H1 (cell line): Measurements from ENCODE around the gene PTPRF. TPM values are rescaled to one million over a fixed set of nuclear protein-coding genes. Genes with fewer than 3 reads are reported as not detected.

Experiments used
- CTCF ChIA-PET: fragments of 300-600 bp; sonication (Branson Sonifier 250); formaldehyde crosslinking; loops from one replicate; lab custom pipeline; 2021; ENCODE audit not compliant: partially characterized antibody; lab: Charles Lee
- POLR2A ChIA-PET: fragments of 300-600 bp; sonication (Branson Sonifier 250); formaldehyde crosslinking; loops from one replicate; lab custom pipeline; 2021; ENCODE audit warnings: inconsistent platforms; ENCODE audit not compliant: partially characterized antibody; lab: Charles Lee
- DNase-seq, 2 experiments: peaks; one replicate each; pipeline versions ENCODE4 v3.0.0 to v3.0.0-alpha.2; 2010 to 2022; ENCODE audit warnings: low spot score in 2 of 2, low read depth in 1 of 2, mixed read lengths in 1 of 2
- FAIRE-seq: peaks from 2 replicates; lab custom pipeline; 2011; peaks lifted over from hg19 to GRCh38; lab: Jason Lieb, UNC
- H2AFZ ChIP-seq: 2 replicates; pipeline ENCODE4 v1.8.1; 2012; ENCODE audit warnings: low read length, inconsistent platforms
- H2AK5ac ChIP-seq: 2 replicates; pipeline ENCODE4 v1.6.1; 2013; ENCODE audit warnings: low read depth, low read length
- H2BK120ac ChIP-seq: replicated peaks from 2 replicates; pipeline ENCODE3; 2013; ENCODE audit warnings: low read depth, low read length, inconsistent platforms
- H2BK12ac ChIP-seq: 2 replicates; pipeline ENCODE4 v1.6.1; 2013; ENCODE audit warnings: low read depth, low read length
- H2BK15ac ChIP-seq: 2 replicates; pipeline ENCODE4 v1.6.1; 2013; ENCODE audit warnings: low read length
- H2BK20ac ChIP-seq: 2 replicates; pipeline ENCODE4 v1.6.1; 2013; ENCODE audit warnings: low read length
- H2BK5ac ChIP-seq: 2 replicates; pipeline ENCODE4 v1.6.1; 2013; ENCODE audit warnings: low read depth, low read length
- H3K14ac ChIP-seq: 2 replicates; pipeline ENCODE4 v1.6.1; 2013; ENCODE audit warnings: inconsistent platforms; ENCODE audit not compliant: insufficient read length
- H3K18ac ChIP-seq: 2 replicates; pipeline ENCODE4 v1.6.1; 2013; ENCODE audit warnings: low read length; ENCODE audit errors: extremely low read depth
- H3K23ac ChIP-seq: 2 replicates; pipeline ENCODE4 v1.6.1; 2013; ENCODE audit warnings: inconsistent platforms; ENCODE audit not compliant: insufficient read length
- H3K23me2 ChIP-seq: 2 replicates; pipeline ENCODE4 v1.6.1; 2013; ENCODE audit warnings: low read depth, low read length
- H3K27ac ChIP-seq: 2 replicates; pipeline ENCODE4 v1.6.1; 2011; ENCODE audit warnings: low read depth, low read length, inconsistent platforms
- H3K27me3 ChIP-seq, 4 experiments: replicated peaks in 1 of 4; 1 replicate in 1 of 4; 2 replicates in 3 of 4; pipeline versions ENCODE4 v1.6.1 to v1.8.1; 2011 to 2013; ENCODE audit warnings: low read length in 3 of 4, mild to moderate bottlenecking in 3 of 4, inconsistent platforms in 2 of 4, mixed read lengths in 2 of 4, moderate library complexity in 1 of 4; ENCODE audit not compliant: control insufficient read depth in 3 of 4, insufficient read depth in 3 of 4; ENCODE audit errors: extremely low read depth in 1 of 4
- H3K36me3 ChIP-seq, 4 experiments: 2 replicates each; pipeline versions ENCODE4 v1.6.1 to v1.8.1; 2011 to 2013; ENCODE audit warnings: mild to moderate bottlenecking in 4 of 4, low read length in 3 of 4, moderate library complexity in 2 of 4, control low read depth in 1 of 4, inconsistent platforms in 1 of 4; ENCODE audit not compliant: insufficient read depth in 4 of 4, control insufficient read depth in 2 of 4
- H3K4ac ChIP-seq: replicated peaks from 2 replicates; pipeline ENCODE3; 2013; ENCODE audit warnings: low read length, low read depth, mixed read lengths, inconsistent platforms; ENCODE audit not compliant: insufficient read length
- H3K4me1 ChIP-seq, 4 experiments: replicated peaks in 1 of 4; 1 replicate in 1 of 4; 2 replicates in 3 of 4; pipeline versions ENCODE4 v1.6.1 to v1.8.1; 2011 to 2013; ENCODE audit warnings: low read length in 3 of 4, inconsistent platforms in 2 of 4, mixed read lengths in 1 of 4; ENCODE audit not compliant: insufficient read depth in 4 of 4, control insufficient read depth in 3 of 4
- H3K4me2 ChIP-seq, 2 experiments: 2 replicates each; pipeline versions ENCODE4 v1.6.1 to v1.8.1; 2011 to 2013; ENCODE audit warnings: low read depth in 2 of 2, low read length in 2 of 2, control low read depth in 1 of 2, inconsistent platforms in 1 of 2, mild to moderate bottlenecking in 1 of 2; ENCODE audit not compliant: insufficient read depth in 1 of 2
- H3K4me3 ChIP-seq, 4 experiments: fragments of 200-600, 300-600 bp in 1 of 4; sonication (generic), shearing (Covaris generic), sonication (Bioruptor Twin) in 1 of 4; 2 replicates each; pipeline versions ENCODE4 v1.5.1 to v1.8.1; 2011 to 2016; ENCODE audit warnings: low read length in 4 of 4, low read depth in 3 of 4, control low read depth in 2 of 4, inconsistent platforms in 2 of 4, mild to moderate bottlenecking in 2 of 4, mixed read lengths in 1 of 4, moderate library complexity in 1 of 4; ENCODE audit not compliant: insufficient read depth in 2 of 4; ENCODE audit errors: extremely low read depth in 1 of 4
- H3K56ac ChIP-seq: replicated peaks from 2 replicates; pipeline ENCODE3; 2013; ENCODE audit warnings: low read depth, mild to moderate bottlenecking, mixed read lengths, low read length, inconsistent platforms; ENCODE audit not compliant: insufficient read length
- H3K79me1 ChIP-seq: 2 replicates; pipeline ENCODE4 v1.6.1; 2013; ENCODE audit warnings: low read depth, low read length, control low read depth
- H3K79me2 ChIP-seq, 2 experiments: 2 replicates each; pipeline versions ENCODE4 v1.6.1 to v1.8.1; 2012 to 2013; ENCODE audit warnings: low read length in 2 of 2, mild to moderate bottlenecking in 2 of 2, inconsistent platforms in 1 of 2; ENCODE audit not compliant: insufficient read depth in 2 of 2, control insufficient read depth in 1 of 2
- H3K9ac ChIP-seq, 4 experiments: replicated peaks in 1 of 4; 1 replicate in 1 of 4; 2 replicates in 3 of 4; pipeline versions ENCODE4 v1.6.1 to v1.8.1; 2011 to 2013; ENCODE audit warnings: low read depth in 3 of 4, low read length in 3 of 4, control low read depth in 2 of 4, mild to moderate bottlenecking in 2 of 4, moderate library complexity in 2 of 4, inconsistent platforms in 1 of 4; ENCODE audit errors: extremely low read depth in 1 of 4
- H3K9me3 ChIP-seq, 2 experiments: 2 replicates each; pipeline versions ENCODE4 v1.6.1 to v1.8.1; 2012 to 2013; ENCODE audit warnings: mild to moderate bottlenecking in 2 of 2, moderate library complexity in 2 of 2, control low read depth in 1 of 2, inconsistent platforms in 1 of 2, low read depth in 1 of 2, low read length in 1 of 2, mixed read lengths in 1 of 2; ENCODE audit not compliant: insufficient read depth in 2 of 2
- H4K20me1 ChIP-seq, 2 experiments: replicated peaks in 1 of 2; 2 replicates each; pipeline versions ENCODE3 to v1.8.1; 2011 to 2013; ENCODE audit warnings: inconsistent platforms in 2 of 2, low read length in 2 of 2, mild to moderate bottlenecking in 1 of 2; ENCODE audit not compliant: insufficient read depth in 2 of 2, control insufficient read depth in 1 of 2
- H4K5ac ChIP-seq: 2 replicates; pipeline ENCODE4 v1.6.1; 2013; ENCODE audit warnings: low read length, low read depth, mixed read lengths, inconsistent platforms; ENCODE audit not compliant: insufficient read length
- H4K8ac ChIP-seq: 2 replicates; pipeline ENCODE4 v1.8.0; 2013; ENCODE audit warnings: mild to moderate bottlenecking, moderate library complexity, low read length, inconsistent platforms; ENCODE audit not compliant: insufficient read depth; ENCODE audit errors: extremely low read depth
- H4K91ac ChIP-seq: replicated peaks from 2 replicates; pipeline ENCODE3; 2013; ENCODE audit warnings: low read length, mixed read lengths, inconsistent platforms; ENCODE audit not compliant: insufficient read length
- BCL11A ChIP-seq, 2 experiments: IDR thresholded peaks; one replicate each; pipeline ENCODE4 v1.6.1; 2011; ENCODE audit warnings: low read depth in 2 of 2, low read length in 2 of 2, mild to moderate bottlenecking in 2 of 2
- BRCA1 ChIP-seq: IDR thresholded peaks from 2 replicates; pipeline ENCODE4 v1.6.1; 2012; ENCODE audit warnings: low read depth, low read length, improper control_type of control experiment
- CHD1 ChIP-seq: IDR thresholded peaks from 2 replicates; pipeline ENCODE4 v1.6.1; 2012; ENCODE audit warnings: low read depth, low read length, improper control_type of control experiment
- E2F6 ChIP-seq: IDR thresholded peaks from 2 replicates; pipeline ENCODE4 v1.6.1; 2012; ENCODE audit warnings: inconsistent platforms
- EP300 ChIP-seq, 2 experiments: IDR thresholded peaks; 1 replicate in 1 of 2; 2 replicates in 1 of 2; pipeline ENCODE4 v1.6.1; 2011 to 2012; ENCODE audit warnings: low read depth in 2 of 2, low read length in 2 of 2, mild to moderate bottlenecking in 2 of 2, borderline replicate concordance in 1 of 2, inconsistent platforms in 1 of 2, moderate library complexity in 1 of 2
- HDAC6 ChIP-seq: IDR thresholded peaks from one replicate; pipeline ENCODE4 v1.7.1; 2012; ENCODE audit warnings: low read depth, mild to moderate bottlenecking, inconsistent platforms, low read length, moderate library complexity
- JUND ChIP-seq: IDR thresholded peaks from 2 replicates; pipeline ENCODE4 v1.6.1; 2011; ENCODE audit warnings: mild to moderate bottlenecking, improper control_type of control experiment, low read length
- KDM5A ChIP-seq: fragments of 200-600 bp; IDR thresholded peaks from 2 replicates; pipeline ENCODE4 v1.7.1; 2012; ENCODE audit warnings: mild to moderate bottlenecking, low read length, inconsistent platforms, mixed read lengths
- NRF1 ChIP-seq: IDR thresholded peaks from 2 replicates; pipeline ENCODE4 v1.6.1; 2011; ENCODE audit warnings: mild to moderate bottlenecking, low read depth, low read length, improper control_type of control experiment
- PHF8 ChIP-seq: fragments of 200-600 bp; sonication (generic); conservative IDR thresholded peaks from 2 replicates; pipeline ENCODE4 v1.7.1; 2012; ENCODE audit warnings: low read depth, mild to moderate bottlenecking, inconsistent platforms, low read length, moderate library complexity
- POLR2AphosphoS5 ChIP-seq: IDR thresholded peaks from 2 replicates; pipeline ENCODE4 v1.6.1; 2011; ENCODE audit warnings: low read depth, low read length
- RNF2 ChIP-seq: fragments of 200-900, 300-1000 bp; sonication (generic); IDR thresholded peaks from 2 replicates; pipeline ENCODE4 v1.7.1; 2016; ENCODE audit warnings: borderline replicate concordance, low read depth, mild to moderate bottlenecking, antibody characterized with exemption, low read length; ENCODE audit not compliant: poor library complexity, severe bottlenecking; ENCODE audit errors: missing control alignments
- SP1 ChIP-seq: IDR thresholded peaks from 2 replicates; pipeline ENCODE4 v1.6.1; 2011; ENCODE audit warnings: low read depth, low read length
- ZNF274 ChIP-seq: IDR thresholded peaks from 2 replicates; pipeline ENCODE4 v1.7.0; 2012; ENCODE audit warnings: low read length, borderline replicate concordance; ENCODE audit errors: extremely low read depth
- WGBS, 2 experiments: shearing (Covaris generic) in 1 of 2; methylation state at CpG; one replicate each; pipeline versions ENCODE4 v1.1.6 to v1.1.7; 2013 to 2015; ENCODE audit warnings: low lambda C conversion rate in 2 of 2, mixed read lengths in 2 of 2, inconsistent platforms in 1 of 2, low coverage in 1 of 2, missing lambda C conversion rate in 1 of 2; ENCODE audit not compliant: insufficient replicate concordance in 2 of 2, insufficient coverage in 1 of 2, insufficient read length in 1 of 2; ENCODE audit errors: extremely low coverage in 1 of 2, missing lambda C conversion rate in 1 of 2; 5-methylcytosine and 5-hydroxymethylcytosine counted together
- polyA plus RNA-seq, 7 experiments: library from polyadenylated mRNA; depleted of rRNA in 3 of 7; stranded (reverse) in 5 of 7; unstranded in 2 of 7; fragments of >200 nt in 5 of 7; fragments of 200-250 nt in 2 of 7; gene quantifications; 1 replicate in 5 of 7; 2 replicates in 1 of 7; 4 replicates in 1 of 7; pipeline versions ENCODE4 v1.2.1 to v1.2.3, GENCODE V29; 2011 to 2013; ENCODE audit warnings: missing spikeins in 2 of 7, mixed read lengths in 2 of 7
- total RNA-seq: library from RNA; stranded (reverse); fragmentation: NEBNext Ultra II Directional; extraction: Animal tissue kit (Norgen Biotek cat#: 25700); gene quantifications from 2 replicates; pipeline ENCODE4 v1.2.1, GENCODE V29; 2021

PTPRF gene
- total and polyA plus RNA-seq, 2 of the 8 experiments (the other 6 are each of a cell fraction or from before 2014, with no cell fraction given), result 136 to 231 TPM

- no peak overlapping the region for H2BK20ac ChIP-seq
- ChIA-PET POLR2A (interaction anchor here (2.1 to 7.0 kb wide), 2 partner anchors 14 to 29 kb away, joined by 8 to 32 read pairs; partner anchors contain the start of gene KDM4A), CTCF (interaction anchor here (0.6 to 1.2 kb wide), 5 partner anchors 11 to 42 kb away, joined by 3 read pairs; no protein-coding TSS in a partner anchor)
- FAIRE-seq (no peak), DNase-seq (no peak)
- H3K18ac ChIP-seq, result no peak overlapping the region
- no peak overlapping the region for H2AFZ ChIP-seq
- H3K56ac ChIP-seq, result no peak overlapping the region
- H3K79me2 ChIP-seq, result no peaks in the 10 kb centered on the region
- no peak overlapping the region for H3K4me2 ChIP-seq
- H3K23ac ChIP-seq, result no peak overlapping the region
- H3K79me1 ChIP-seq, result no peaks in the 10 kb centered on the region
- no peaks in the 10 kb centered on the region for H3K9me3 ChIP-seq
- no peak overlapping the region for H2BK5ac ChIP-seq
- peaks cover 3 to 8% of the 10 kb centered on the region in 2 experiments for H4K20me1 ChIP-seq
- no peaks in the 10 kb centered on the region for H3K27me3 ChIP-seq
- peaks cover 14 to 41% (median 33%) of the 10 kb centered on the region in 4 experiments for H3K36me3 ChIP-seq
- no peak overlapping the region for H4K91ac ChIP-seq
- H2AK5ac ChIP-seq, result no peak overlapping the region
- H3K4me1 ChIP-seq, result no peaks in the 10 kb centered on the region
- H4K5ac ChIP-seq, result no peak overlapping the region
- no peaks in the 10 kb centered on the region for H3K23me2 ChIP-seq
- H4K8ac ChIP-seq, result no peak overlapping the region
- no peak overlapping the region for H2BK12ac ChIP-seq
- H3K14ac ChIP-seq, result no peak overlapping the region
- H3K4ac ChIP-seq, result no peak overlapping the region
- no peak overlapping the region for H2BK15ac ChIP-seq
- no peak overlapping the region for H3K4me3 ChIP-seq
- WGBS, 2 experiments, result 94% methylated on average over 10 of the region's 10 CpGs; no CpG with 5 or more reads in 1 of the 2 experiments
- H3K9ac ChIP-seq, result no peak overlapping the region
- no peak overlapping the region for H2BK120ac ChIP-seq
- H3K27ac ChIP-seq, result no peak overlapping the region
- no peak for TF ChIP-seq SP1
- no peak for TF ChIP-seq ZNF274
- TF ChIP-seq KDM5A, result no peak
- TF ChIP-seq JUND, result no peak
- TF ChIP-seq BCL11A (IDR thresholded peaks at IDR 0.05; ENCODE audit: low read depth in 2 of 2, low read length in 2 of 2), result no peak
- TF ChIP-seq POLR2AphosphoS5, result no peak
- TF ChIP-seq RNF2, result no peak
- TF ChIP-seq CHD1, result no peak
- no peak for TF ChIP-seq BRCA1
- no peak for TF ChIP-seq NRF1
- TF ChIP-seq PHF8, result no peak
- TF ChIP-seq HDAC6, result no peak
- no peak for TF ChIP-seq E2F6
- TF ChIP-seq EP300 (IDR thresholded peaks at IDR 0.05; ENCODE audit: borderline replicate concordance in 1 of 2, low read depth in 2 of 2, low read length in 2 of 2), result no peak
Measured at GRCh38 chr1:43622471-43622870, 91.8 kb downstream of the PTPRF start.
